Endodermal cell (in vitro differentiated cells): ENCODE measurements around the gene TBCD. TPM values are rescaled to one million over a fixed set of nuclear protein-coding genes. Genes with fewer than 3 reads are reported as not detected.

Source experiments
- DNase-seq: peaks from one replicate; pipeline ENCODE4 v3.0.0-alpha.2; 2017
- H3K27ac ChIP-seq: 2 replicates; pipeline ENCODE4 v1.5.1; 2013; ENCODE audit warnings: mild to moderate bottlenecking, low read depth, low read length, moderate library complexity
- H3K27me3 ChIP-seq: 2 replicates; pipeline ENCODE4 v1.6.1; 2013; ENCODE audit warnings: mild to moderate bottlenecking, low read length, moderate library complexity; ENCODE audit not compliant: insufficient read depth, control insufficient read depth, poor library complexity, severe bottlenecking
- H3K36me3 ChIP-seq: 2 replicates; pipeline ENCODE4 v1.7.0; 2013; ENCODE audit warnings: mild to moderate bottlenecking, low read length, moderate library complexity; ENCODE audit not compliant: control insufficient read depth, insufficient read depth
- H3K4me1 ChIP-seq: one replicate; pipeline ENCODE4 v1.7.0; 2013; ENCODE audit warnings: low read length; ENCODE audit not compliant: control insufficient read depth, insufficient read depth
- H3K4me3 ChIP-seq: 2 replicates; pipeline ENCODE4 v1.5.1; 2013; ENCODE audit warnings: mild to moderate bottlenecking, low read length, moderate library complexity
- H3K9ac ChIP-seq: 2 replicates; pipeline ENCODE4 v1.6.1; 2013; ENCODE audit warnings: mild to moderate bottlenecking, low read length, moderate library complexity; ENCODE audit not compliant: poor library complexity, severe bottlenecking; ENCODE audit errors: extremely low read depth
- H3K9me3 ChIP-seq: 2 replicates; pipeline ENCODE4 v1.6.1; 2013; ENCODE audit warnings: mild to moderate bottlenecking, low read length, moderate library complexity; ENCODE audit not compliant: control insufficient read depth
- H3K27ac Mint-ChIP-seq: 2 replicates; pipeline ENCODE4 v1.8.0; 2020; ENCODE audit warnings: mixed read lengths
- H3K27me3 Mint-ChIP-seq: 2 replicates; pipeline ENCODE4 v1.8.0; 2021; ENCODE audit warnings: mild to moderate bottlenecking, mixed read lengths; ENCODE audit not compliant: insufficient read depth
- H3K36me3 Mint-ChIP-seq: 2 replicates; pipeline ENCODE4 v1.8.0; 2020; ENCODE audit warnings: low read depth, mixed read lengths
- H3K4me1 Mint-ChIP-seq: 2 replicates; pipeline ENCODE4 v1.8.0; 2020; ENCODE audit warnings: mixed read lengths
- H3K4me3 Mint-ChIP-seq: 2 replicates; pipeline ENCODE4 v1.8.0; 2020; ENCODE audit warnings: mild to moderate bottlenecking, moderate library complexity, mixed read lengths
- H3K9me3 Mint-ChIP-seq: 2 replicates; pipeline ENCODE4 v1.8.0; 2020; ENCODE audit warnings: mild to moderate bottlenecking, mixed read lengths
- WGBS, 2 experiments: methylation state at CpG; one replicate each; pipeline versions ENCODE4 v1.1.5 to v1.1.7; 2013; ENCODE audit warnings: missing lambda C conversion rate in 2 of 2, mixed read lengths in 1 of 2; ENCODE audit not compliant: insufficient coverage in 1 of 2, insufficient read length in 1 of 2; 5-methylcytosine and 5-hydroxymethylcytosine counted together
- total RNA-seq, 2 donors: library from RNA; stranded (reverse); fragmentation: NEBNext Ultra II Directional in 1 of 2; extraction: Animal tissue kit (Norgen Biotek cat#: 25700) in 1 of 2; gene quantifications; 2 replicates in 1 of 2; 3 replicates in 1 of 2; pipeline ENCODE4 v1.2.1, GENCODE V29; 2021
- TF ChIP-seq, protein P1 (sequence below): fragments of 200-600 bp; sonication (generic); conservative IDR thresholded peaks from 2 replicates; pipeline ENCODE4 v1.5.0; 2021; ENCODE audit warnings: antibody characterized with exemption, mild to moderate bottlenecking

TBCD gene
- total RNA-seq, 2 donors from 2014 or later, result 107 TPM

- H3K27me3 ChIP-seq, result no peaks in the 10 kb centered on the region
- no peak overlapping the region for H3K9ac ChIP-seq
- TF ChIP-seq, protein P1, sequence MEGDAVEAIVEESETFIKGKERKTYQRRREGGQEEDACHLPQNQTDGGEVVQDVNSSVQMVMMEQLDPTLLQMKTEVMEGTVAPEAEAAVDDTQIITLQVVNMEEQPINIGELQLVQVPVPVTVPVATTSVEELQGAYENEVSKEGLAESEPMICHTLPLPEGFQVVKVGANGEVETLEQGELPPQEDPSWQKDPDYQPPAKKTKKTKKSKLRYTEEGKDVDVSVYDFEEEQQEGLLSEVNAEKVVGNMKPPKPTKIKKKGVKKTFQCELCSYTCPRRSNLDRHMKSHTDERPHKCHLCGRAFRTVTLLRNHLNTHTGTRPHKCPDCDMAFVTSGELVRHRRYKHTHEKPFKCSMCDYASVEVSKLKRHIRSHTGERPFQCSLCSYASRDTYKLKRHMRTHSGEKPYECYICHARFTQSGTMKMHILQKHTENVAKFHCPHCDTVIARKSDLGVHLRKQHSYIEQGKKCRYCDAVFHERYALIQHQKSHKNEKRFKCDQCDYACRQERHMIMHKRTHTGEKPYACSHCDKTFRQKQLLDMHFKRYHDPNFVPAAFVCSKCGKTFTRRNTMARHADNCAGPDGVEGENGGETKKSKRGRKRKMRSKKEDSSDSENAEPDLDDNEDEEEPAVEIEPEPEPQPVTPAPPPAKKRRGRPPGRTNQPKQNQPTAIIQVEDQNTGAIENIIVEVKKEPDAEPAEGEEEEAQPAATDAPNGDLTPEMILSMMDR, result no peak
- 94 to 97% methylated on average over 19 to 23 of the region's 23 CpGs for WGBS, 2 experiments
- Mint-ChIP-seq H3K9me3 (no peaks in the 10 kb centered on the region), H3K27ac (peak overlapping the region; percentile 52), H3K4me3 (no peak overlapping the region), H3K4me1 (peaks cover 3% of the 10 kb centered on the region), H3K36me3 (peaks cover 39% of the 10 kb centered on the region), H3K27me3 (no peaks in the 10 kb centered on the region)
- no peaks in the 10 kb centered on the region for H3K9me3 ChIP-seq
- H3K4me1 ChIP-seq, result no peaks in the 10 kb centered on the region
- peaks cover 9% of the 10 kb centered on the region for H3K36me3 ChIP-seq
- H3K4me3 ChIP-seq, result no peak overlapping the region
- H3K27ac ChIP-seq, result no peak overlapping the region
- no peak for DNase-seq
Observed at GRCh38 chr17:82883419-82884031, 131.7 kb downstream of the TBCD start.

DNA sequence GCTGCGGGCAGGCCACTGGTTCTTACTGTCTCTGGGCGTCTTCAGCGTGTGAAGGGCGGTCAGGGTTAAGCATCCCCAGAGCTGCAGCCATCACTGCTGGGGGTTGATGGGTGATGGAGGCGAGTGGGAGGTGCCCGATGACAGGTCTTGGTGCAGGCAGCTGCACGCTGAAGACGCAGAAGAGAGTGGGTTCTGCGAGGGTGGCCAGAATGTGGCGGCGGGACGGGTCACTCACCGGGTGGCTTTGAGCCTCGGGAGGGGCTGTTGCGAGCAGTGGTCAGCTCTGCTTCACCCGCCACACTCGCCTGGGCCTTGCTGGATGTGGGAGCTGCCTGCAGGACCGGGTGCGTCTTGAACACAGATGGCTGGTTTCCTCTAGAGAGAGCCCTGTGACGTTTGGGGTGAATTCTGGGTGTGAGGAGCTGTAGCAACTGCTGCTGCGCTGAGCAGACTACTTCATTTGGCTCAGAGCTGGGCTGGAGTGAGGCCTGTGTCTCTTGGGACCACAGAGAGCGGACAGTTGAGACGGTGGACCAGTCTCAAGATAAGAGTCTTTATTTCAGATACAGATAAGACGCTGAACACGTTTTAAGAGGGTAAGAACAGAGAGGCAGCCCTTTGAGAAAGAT lies 132.6 kb downstream of the TBCD start:
- H3K27ac ChIP-seq, result no peak overlapping the region
- H3K27me3 Mint-ChIP-seq, result no peaks in the 10 kb centered on the region
- no peaks in the 10 kb centered on the region for H3K9me3 ChIP-seq
- H3K4me1 ChIP-seq, result no peaks in the 10 kb centered on the region
- no peak overlapping the region for H3K4me3 Mint-ChIP-seq
- peaks cover 3% of the 10 kb centered on the region for H3K4me1 Mint-ChIP-seq
- H3K9me3 Mint-ChIP-seq, result no peaks in the 10 kb centered on the region
- no peaks in the 10 kb centered on the region for H3K27me3 ChIP-seq
- H3K4me3 ChIP-seq, result no peak overlapping the region
- H3K36me3 ChIP-seq, result peaks cover 9% of the 10 kb centered on the region
- WGBS, 2 experiments, result 93 to 95% methylated on average over 13 to 25 of the region's 25 CpGs
- H3K9ac ChIP-seq, result no peak overlapping the region
- TF ChIP-seq, protein P1, result no peak
- H3K27ac Mint-ChIP-seq, result peak overlapping the region; percentile 80
- peaks cover 30% of the 10 kb centered on the region for H3K36me3 Mint-ChIP-seq
- DNase-seq, result no peak

DNA sequence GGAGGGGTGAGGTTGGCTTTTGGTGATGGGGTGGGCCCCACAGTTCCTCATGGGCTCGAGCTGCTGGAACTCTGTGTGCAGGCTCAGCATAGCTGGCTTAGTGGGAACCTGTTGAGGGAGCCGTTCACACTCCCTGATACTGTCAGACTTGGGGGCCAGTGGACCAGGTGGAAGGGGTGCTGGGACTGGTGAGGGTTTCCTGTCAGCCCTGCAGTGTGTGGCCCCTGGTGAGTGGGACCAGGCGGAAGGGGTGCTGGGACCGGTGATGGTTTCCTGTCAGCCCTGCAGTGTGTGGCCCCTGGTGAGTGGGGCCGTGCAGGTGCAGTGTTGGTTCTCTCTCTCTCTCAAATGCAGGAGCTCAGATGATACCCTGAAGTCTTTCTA lies 133.1 kb downstream of the TBCD start:
- no peaks in the 10 kb centered on the region for H3K9me3 ChIP-seq
- H3K27ac ChIP-seq, result peak overlapping the region; percentile 17
- Mint-ChIP-seq H3K27me3 (no peaks in the 10 kb centered on the region), H3K36me3 (peaks cover 25% of the 10 kb centered on the region), H3K9me3 (no peaks in the 10 kb centered on the region), H3K4me1 (peaks cover 3% of the 10 kb centered on the region), H3K27ac (peak overlapping the region; percentile 80), H3K4me3 (no peak overlapping the region)
- H3K4me3 ChIP-seq, result no peak overlapping the region
- peaks cover 13% of the 10 kb centered on the region for H3K36me3 ChIP-seq
- H3K4me1 ChIP-seq, result no peaks in the 10 kb centered on the region
- TF ChIP-seq, protein P1, result no peak
- WGBS, 2 experiments, result 93 to 94% methylated on average over 3 to 5 of the region's 5 CpGs
- DNase-seq, result no peak
- no peak overlapping the region for H3K9ac ChIP-seq
- H3K27me3 ChIP-seq, result no peaks in the 10 kb centered on the region
